K562 (cell line): ENCODE data around the gene EIF4EBP2.

ENCODE experiments used
- CTCF ChIP-seq, 3 experiments: IDR thresholded peaks in 2 of 3; conservative IDR thresholded peaks in 1 of 3; 2 replicates each; pipeline ENCODE4 v1.5.1; 2011 to 2012; ENCODE audit warnings: low read length in 3 of 3, mild to moderate bottlenecking in 3 of 3, control low read depth in 2 of 3, improper control_type of control experiment in 1 of 3, inconsistent platforms in 1 of 3, low read depth in 1 of 3, mixed read lengths in 1 of 3, moderate library complexity in 1 of 3; ENCODE audit not compliant: insufficient read depth in 2 of 3
- SMAD4 ChIP-seq: fragments of 250-450 bp; sonication (Bioruptor Pico); conservative IDR thresholded peaks from 2 replicates; pipeline ENCODE4 v1.8.0; 2021; ENCODE audit warnings: inconsistent platforms, mild to moderate bottlenecking, moderate library complexity
- ZNF830 ChIP-seq: fragments of 250-450 bp; sonication (Bioruptor Pico); IDR thresholded peaks from 2 replicates; pipeline ENCODE4 v1.5.0; 2021; ENCODE audit warnings: mild to moderate bottlenecking
- TF ChIP-seq, protein P1 (sequence below): fragments of 450-650 bp; IDR thresholded peaks from 2 replicates; pipeline ENCODE4 v1.7.1; 2018; ENCODE audit warnings: mild to moderate bottlenecking, low read depth; ENCODE audit not compliant: partially characterized antibody

GRCh38 chr10:70410608-70411007 lies 6.7 kb downstream of the EIF4EBP2 start:
- no peak for TF ChIP-seq CTCF (IDR thresholded peaks at IDR 0.05 in 2 of 3, conservative IDR thresholded peaks at IDR 0.05 in 1 of 3; ENCODE audit: insufficient read depth in 2 of 3, low read depth in 1 of 3, low read length in 3 of 3)
- TF ChIP-seq SMAD4 (CRISPR knock-in tag) = no peak
- TF ChIP-seq ZNF830 (CRISPR knock-in tag) = no peak
- TF ChIP-seq, protein P1, sequence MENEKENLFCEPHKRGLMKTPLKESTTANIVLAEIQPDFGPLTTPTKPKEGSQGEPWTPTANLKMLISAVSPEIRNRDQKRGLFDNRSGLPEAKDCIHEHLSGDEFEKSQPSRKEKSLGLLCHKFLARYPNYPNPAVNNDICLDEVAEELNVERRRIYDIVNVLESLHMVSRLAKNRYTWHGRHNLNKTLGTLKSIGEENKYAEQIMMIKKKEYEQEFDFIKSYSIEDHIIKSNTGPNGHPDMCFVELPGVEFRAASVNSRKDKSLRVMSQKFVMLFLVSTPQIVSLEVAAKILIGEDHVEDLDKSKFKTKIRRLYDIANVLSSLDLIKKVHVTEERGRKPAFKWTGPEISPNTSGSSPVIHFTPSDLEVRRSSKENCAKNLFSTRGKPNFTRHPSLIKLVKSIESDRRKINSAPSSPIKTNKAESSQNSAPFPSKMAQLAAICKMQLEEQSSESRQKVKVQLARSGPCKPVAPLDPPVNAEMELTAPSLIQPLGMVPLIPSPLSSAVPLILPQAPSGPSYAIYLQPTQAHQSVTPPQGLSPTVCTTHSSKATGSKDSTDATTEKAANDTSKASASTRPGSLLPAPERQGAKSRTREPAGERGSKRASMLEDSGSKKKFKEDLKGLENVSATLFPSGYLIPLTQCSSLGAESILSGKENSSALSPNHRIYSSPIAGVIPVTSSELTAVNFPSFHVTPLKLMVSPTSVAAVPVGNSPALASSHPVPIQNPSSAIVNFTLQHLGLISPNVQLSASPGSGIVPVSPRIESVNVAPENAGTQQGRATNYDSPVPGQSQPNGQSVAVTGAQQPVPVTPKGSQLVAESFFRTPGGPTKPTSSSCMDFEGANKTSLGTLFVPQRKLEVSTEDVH = no peak
